Muscle layer of duodenum (tissue), 2 donors: Measurements from ENCODE around the gene SLC51A.
"Not testable (repeated sequence)": the region's sequence is repeated elsewhere in the genome, so short reads cannot be mapped to it uniquely, and the experiment has no call there.

ENCODE experiments used
- H3K27ac ChIP-seq: one replicate; pipeline ENCODE4 v1.7.0; 2013; ENCODE audit warnings: mild to moderate bottlenecking, low read length
- H3K27me3 ChIP-seq: one replicate; pipeline ENCODE4 v1.7.0; 2013; ENCODE audit warnings: low read depth, mild to moderate bottlenecking, control low read depth, low read length
- H3K36me3 ChIP-seq, 2 donors: one replicate each; pipeline ENCODE4 v1.7.0; 2013; ENCODE audit warnings: low read length in 2 of 2, control low read depth in 1 of 2, mild to moderate bottlenecking in 1 of 2; ENCODE audit not compliant: insufficient read depth in 2 of 2, control insufficient read depth in 1 of 2
- H3K4me1 ChIP-seq, 2 donors: one replicate each; pipeline ENCODE4 v1.7.0; 2013; ENCODE audit warnings: low read length in 2 of 2, mild to moderate bottlenecking in 2 of 2, control low read depth in 1 of 2, moderate library complexity in 1 of 2; ENCODE audit not compliant: insufficient read depth in 2 of 2, control insufficient read depth in 1 of 2
- H3K4me3 ChIP-seq, 2 donors: one replicate each; pipeline ENCODE4 v1.7.0; 2013; ENCODE audit warnings: low read length in 2 of 2, low read depth in 1 of 2, mild to moderate bottlenecking in 1 of 2
- H3K9me3 ChIP-seq, 2 donors: one replicate each; pipeline ENCODE4 v1.7.0; 2013; ENCODE audit warnings: low read length in 2 of 2, control low read depth in 1 of 2, mild to moderate bottlenecking in 1 of 2; ENCODE audit not compliant: control insufficient read depth in 1 of 2
- donor health status: healthy.

Gene SLC51A

GRCh38 chr3:196216089-196216564 lies at the start of gene SLC51A:
SLC51A (plus strand) TSS chr3:196216534; CDS start chr3:196216713, 179 bp downstream.
- no peaks in the 10 kb centered on the region for H3K27me3 ChIP-seq
- H3K27ac ChIP-seq = no peak within 1 kb of the TSS
- H3K4me3 ChIP-seq = no peak within 1 kb of the TSS
- peaks cover 5 to 10% of the 10 kb centered on the region in 2 donors for H3K4me1 ChIP-seq
- no peaks in the 10 kb centered on the region for H3K36me3 ChIP-seq
- no peaks in the 10 kb centered on the region for H3K9me3 ChIP-seq

- Histone ChIP-seq H3K4me1 (no peaks in the 10 kb centered on the region), H3K36me3 (no peaks in the 10 kb centered on the region), H3K9me3 (no peaks in the 10 kb centered on the region), H3K27me3 (no peaks in the 10 kb centered on the region), H3K4me3 (no peak overlapping the region), H3K27ac (no peak overlapping the region)
Observed at GRCh38 chr3:196166741-196167140, 49.6 kb upstream of the SLC51A start.

- H3K36me3 ChIP-seq = no peaks in the 10 kb centered on the region
- no peak overlapping the region for H3K27ac ChIP-seq
- no peaks in the 10 kb centered on the region for H3K27me3 ChIP-seq
- H3K9me3 ChIP-seq = no peaks in the 10 kb centered on the region
- no peaks in the 10 kb centered on the region for H3K4me1 ChIP-seq
- no peak overlapping the region for H3K4me3 ChIP-seq
Observed at GRCh38 chr3:196168808-196169391, 47.4 kb upstream of the SLC51A start.

DNA sequence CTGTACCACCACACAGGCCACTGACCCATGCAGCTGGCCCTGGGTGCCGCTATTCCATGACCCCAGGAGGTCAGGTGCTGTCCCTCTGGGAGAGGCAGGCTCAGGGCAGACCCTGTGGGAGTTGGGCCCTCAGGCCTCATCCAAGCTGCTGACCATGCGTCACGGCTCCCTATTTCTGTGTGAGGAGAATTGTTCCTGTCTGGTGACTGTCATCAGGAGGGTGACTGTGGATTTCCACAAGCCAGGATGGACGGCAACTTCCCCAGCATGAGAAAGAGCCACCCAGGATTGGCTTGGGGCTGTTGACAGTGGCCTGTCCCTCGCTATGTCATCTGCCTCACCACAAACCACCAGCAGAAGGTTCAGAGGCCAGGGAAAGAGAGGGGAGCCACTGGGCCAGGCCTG lies 46.5 kb upstream of the SLC51A start:
- Histone ChIP-seq H3K27me3 (no peaks in the 10 kb centered on the region), H3K4me1 (no peaks in the 10 kb centered on the region), H3K36me3 (no peaks in the 10 kb centered on the region), H3K9me3 (no peaks in the 10 kb centered on the region), H3K27ac (no peak overlapping the region), H3K4me3 (no peak overlapping the region)

DNA sequence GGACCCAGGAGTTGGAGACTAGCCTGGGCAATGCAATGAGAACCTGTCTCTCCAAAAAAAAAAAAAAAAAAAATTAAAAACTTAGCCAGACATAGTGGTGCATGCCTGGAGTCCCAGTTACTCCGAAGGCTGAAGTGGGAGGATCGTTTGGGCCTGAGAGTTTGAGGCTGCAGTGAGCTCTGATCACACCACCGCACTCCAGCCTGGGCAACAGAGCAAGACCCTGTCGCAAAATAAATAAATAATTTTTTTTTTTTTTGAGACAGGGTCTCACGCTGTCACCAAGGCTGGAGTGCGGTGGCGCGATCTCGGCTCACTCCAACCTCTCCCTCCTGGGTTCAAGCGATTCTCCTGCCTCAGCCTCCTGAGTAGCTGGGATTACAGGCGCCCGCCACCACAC lies 46.0 kb upstream of the SLC51A start:
- H3K27ac ChIP-seq, H3K36me3 ChIP-seq, H3K9me3 ChIP-seq, H3K27me3 ChIP-seq, H3K4me3 ChIP-seq, H3K4me1 ChIP-seq: not testable (repeated sequence)

GRCh38 chr3:196174652-196175051 lies 41.7 kb upstream of the SLC51A start:
- Histone ChIP-seq H3K36me3 (no peaks in the 10 kb centered on the region), H3K27me3 (no peaks in the 10 kb centered on the region), H3K27ac (no peak overlapping the region), H3K4me1 (peaks cover 0 to 5% of the 10 kb centered on the region in 2 donors), H3K4me3 (no peak overlapping the region), H3K9me3 (no peaks in the 10 kb centered on the region)

DNA sequence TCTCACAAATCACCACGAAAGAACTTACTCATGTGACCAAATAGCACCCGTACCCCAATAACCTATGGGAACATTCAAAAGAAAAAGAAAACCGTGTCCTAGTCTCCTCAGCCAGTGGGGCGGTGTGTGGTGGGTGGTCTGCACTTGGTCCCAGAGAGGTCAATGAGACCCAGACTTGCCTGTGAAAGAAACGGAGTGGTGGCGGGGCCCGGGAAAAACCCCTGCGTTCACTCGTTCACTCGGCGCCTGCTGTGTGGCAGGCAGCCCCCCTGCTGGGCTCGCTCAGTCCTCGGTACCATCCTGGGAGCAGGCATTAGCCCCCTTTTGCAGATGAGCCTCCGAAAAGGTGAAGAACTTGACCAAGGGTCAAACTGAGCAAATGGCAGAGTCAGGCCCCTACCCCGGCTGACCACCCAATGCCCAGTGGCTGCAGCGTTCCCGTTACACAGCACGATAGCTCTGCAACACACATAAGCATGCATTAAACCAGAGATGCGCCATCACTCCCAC lies 41.2 kb upstream of the SLC51A start:
- Histone ChIP-seq H3K9me3 (no peaks in the 10 kb centered on the region), H3K36me3 (no peaks in the 10 kb centered on the region), H3K4me3 (no peak overlapping the region), H3K27ac (no peak overlapping the region), H3K27me3 (no peaks in the 10 kb centered on the region), H3K4me1 (peaks cover 0 to 5% of the 10 kb centered on the region in 2 donors)

DNA sequence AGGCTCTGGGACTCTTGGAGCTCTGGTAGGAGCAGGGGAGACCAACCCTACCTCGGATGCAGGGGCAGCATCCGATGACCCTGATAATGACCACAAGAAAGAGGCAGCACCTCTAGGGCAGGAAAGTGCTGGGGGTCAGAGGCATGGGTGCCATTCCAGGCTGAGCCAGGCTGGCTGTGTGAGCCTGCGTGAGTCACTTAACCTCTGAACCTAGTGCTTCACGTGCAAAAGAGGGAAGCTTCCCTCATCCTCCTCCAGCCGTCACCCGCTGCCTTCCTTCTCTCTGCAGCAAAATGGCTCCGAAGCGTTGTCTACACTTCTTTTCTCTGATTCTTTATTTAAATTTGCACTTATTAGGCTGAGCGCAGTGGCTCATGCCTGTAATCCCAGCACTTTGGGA lies 40.6 kb upstream of the SLC51A start:
- Histone ChIP-seq H3K36me3 (no peaks in the 10 kb centered on the region), H3K4me3 (no peak overlapping the region), H3K9me3 (no peaks in the 10 kb centered on the region), H3K4me1 (peaks cover 0 to 5% of the 10 kb centered on the region in 2 donors), H3K27me3 (no peaks in the 10 kb centered on the region), H3K27ac (no peak overlapping the region)

DNA sequence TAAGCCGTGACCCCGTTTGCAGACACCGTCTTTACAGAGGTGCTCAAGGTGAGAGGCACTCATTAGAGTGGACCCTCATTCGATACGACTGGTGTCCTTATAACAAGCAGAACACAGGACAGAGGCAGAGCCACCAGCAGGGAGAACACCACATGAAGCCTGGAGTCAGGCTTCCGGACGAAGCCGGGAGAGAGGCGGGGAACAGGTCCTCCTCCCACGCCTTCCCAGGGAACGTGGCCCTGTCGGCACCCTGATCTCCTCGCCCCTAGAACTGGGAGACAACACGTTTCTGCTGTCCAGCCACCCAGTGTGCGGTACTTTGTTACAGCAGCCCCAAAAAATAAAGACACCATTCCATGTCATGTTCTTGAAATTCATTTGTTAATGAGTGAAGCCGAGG lies 38.8 kb upstream of the SLC51A start:
- Histone ChIP-seq H3K27ac (no peak overlapping the region), H3K27me3 (no peaks in the 10 kb centered on the region), H3K4me1 (peaks cover 0 to 5% of the 10 kb centered on the region in 2 donors), H3K36me3 (no peaks in the 10 kb centered on the region), H3K4me3 (no peak overlapping the region), H3K9me3 (no peaks in the 10 kb centered on the region)

DNA sequence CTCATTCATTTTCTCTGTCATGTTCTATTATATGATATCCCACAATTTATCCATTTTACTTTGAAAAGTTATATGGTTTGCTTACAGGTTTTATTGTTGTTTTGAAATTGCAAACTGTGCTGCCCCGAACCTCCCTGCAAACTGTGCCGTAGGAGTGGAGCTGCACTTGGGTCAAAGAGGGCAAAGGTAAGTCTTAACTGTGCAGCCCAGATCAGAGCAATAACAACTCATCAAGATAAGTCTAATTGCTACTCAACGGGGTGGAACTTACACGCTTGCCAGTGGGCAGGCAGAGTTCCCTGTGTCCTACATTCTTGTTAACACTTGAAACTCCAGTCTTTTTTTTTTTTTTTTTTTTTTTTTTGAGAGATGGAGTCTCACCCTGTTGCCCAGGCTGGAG lies 38.4 kb upstream of the SLC51A start:
- Histone ChIP-seq H3K4me3 (no peak overlapping the region), H3K4me1 (peaks cover 0 to 5% of the 10 kb centered on the region in 2 donors), H3K36me3 (no peaks in the 10 kb centered on the region), H3K9me3 (no peaks in the 10 kb centered on the region), H3K27me3 (no peaks in the 10 kb centered on the region), H3K27ac (no peak overlapping the region)

GRCh38 chr3:196178993-196179379 lies 37.3 kb upstream of the SLC51A start:
- Histone ChIP-seq H3K4me1 (peaks cover 0 to 5% of the 10 kb centered on the region in 2 donors), H3K27me3 (no peaks in the 10 kb centered on the region), H3K9me3 (no peaks in the 10 kb centered on the region), H3K4me3 (no peak overlapping the region), H3K27ac (peak overlapping the region; percentile 74), H3K36me3 (no peaks in the 10 kb centered on the region)
